ENCODE results near the gene MTX2. TPM values are rescaled to one million over a fixed set of nuclear protein-coding genes. Genes with fewer than 3 reads are reported as not detected.

Gene MTX2
- total RNA-seq, 2 donors from 2014 or later: 34.1 to 42.3 TPM

DNA sequence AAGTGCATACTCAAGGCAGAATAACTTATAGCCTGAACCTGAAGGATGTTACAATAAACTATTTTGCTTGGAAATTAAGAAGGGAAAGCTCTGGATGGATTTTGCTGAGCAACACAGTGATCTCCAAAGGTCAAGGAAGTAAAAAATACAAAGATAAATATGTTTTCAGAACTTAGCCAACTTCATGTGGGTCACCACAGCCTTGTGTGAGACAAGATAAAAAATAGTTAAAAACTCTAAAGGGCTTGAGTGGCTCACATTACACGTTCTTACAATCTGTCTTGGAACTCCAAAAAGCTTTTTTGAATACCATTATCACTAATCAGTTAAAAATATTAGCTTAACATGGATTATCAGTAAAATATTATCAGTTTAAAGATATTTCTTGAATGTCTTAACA, 28.9 kb upstream of the MTX2 start:
- Histone ChIP-seq H3K27ac (ENCODE audit: low read depth, low read length) (no peak overlapping the region), H3K9ac (ENCODE audit: extremely low read depth, low read length, poor library complexity, severe bottlenecking) (no peak overlapping the region), H3K27me3 (ENCODE audit: control insufficient read depth, insufficient read depth, low read length, poor library complexity, severe bottlenecking) (no peaks in the 10 kb centered on the region), H3K4me3 (ENCODE audit: low read length) (no peak overlapping the region), H3K9me3 (ENCODE audit: control insufficient read depth, low read length) (no peaks in the 10 kb centered on the region), H3K36me3 (ENCODE audit: control insufficient read depth, insufficient read depth, low read length) (no peaks in the 10 kb centered on the region), H3K4me1 (ENCODE audit: control insufficient read depth, insufficient read depth, low read length) (no peaks in the 10 kb centered on the region)
- WGBS, 2 experiments (ENCODE audit: insufficient coverage in 1 of 2, insufficient read length in 1 of 2): 69% methylated on average over 1 of the region's 1 CpG; no CpG with 5 or more reads in 1 of the 2 experiments
- TF ChIP-seq, protein P1, sequence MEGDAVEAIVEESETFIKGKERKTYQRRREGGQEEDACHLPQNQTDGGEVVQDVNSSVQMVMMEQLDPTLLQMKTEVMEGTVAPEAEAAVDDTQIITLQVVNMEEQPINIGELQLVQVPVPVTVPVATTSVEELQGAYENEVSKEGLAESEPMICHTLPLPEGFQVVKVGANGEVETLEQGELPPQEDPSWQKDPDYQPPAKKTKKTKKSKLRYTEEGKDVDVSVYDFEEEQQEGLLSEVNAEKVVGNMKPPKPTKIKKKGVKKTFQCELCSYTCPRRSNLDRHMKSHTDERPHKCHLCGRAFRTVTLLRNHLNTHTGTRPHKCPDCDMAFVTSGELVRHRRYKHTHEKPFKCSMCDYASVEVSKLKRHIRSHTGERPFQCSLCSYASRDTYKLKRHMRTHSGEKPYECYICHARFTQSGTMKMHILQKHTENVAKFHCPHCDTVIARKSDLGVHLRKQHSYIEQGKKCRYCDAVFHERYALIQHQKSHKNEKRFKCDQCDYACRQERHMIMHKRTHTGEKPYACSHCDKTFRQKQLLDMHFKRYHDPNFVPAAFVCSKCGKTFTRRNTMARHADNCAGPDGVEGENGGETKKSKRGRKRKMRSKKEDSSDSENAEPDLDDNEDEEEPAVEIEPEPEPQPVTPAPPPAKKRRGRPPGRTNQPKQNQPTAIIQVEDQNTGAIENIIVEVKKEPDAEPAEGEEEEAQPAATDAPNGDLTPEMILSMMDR (conservative IDR thresholded peaks at IDR 0.05): no peak
- Mint-ChIP-seq H3K4me3 (no peak overlapping the region), H3K27me3 (ENCODE audit: insufficient read depth) (peaks cover 2% of the 10 kb centered on the region), H3K36me3 (ENCODE audit: low read depth) (no peaks in the 10 kb centered on the region), H3K27ac (no peak overlapping the region), H3K9me3 (no peaks in the 10 kb centered on the region), H3K4me1 (no peaks in the 10 kb centered on the region)
- DNase-seq: no peak

DNA sequence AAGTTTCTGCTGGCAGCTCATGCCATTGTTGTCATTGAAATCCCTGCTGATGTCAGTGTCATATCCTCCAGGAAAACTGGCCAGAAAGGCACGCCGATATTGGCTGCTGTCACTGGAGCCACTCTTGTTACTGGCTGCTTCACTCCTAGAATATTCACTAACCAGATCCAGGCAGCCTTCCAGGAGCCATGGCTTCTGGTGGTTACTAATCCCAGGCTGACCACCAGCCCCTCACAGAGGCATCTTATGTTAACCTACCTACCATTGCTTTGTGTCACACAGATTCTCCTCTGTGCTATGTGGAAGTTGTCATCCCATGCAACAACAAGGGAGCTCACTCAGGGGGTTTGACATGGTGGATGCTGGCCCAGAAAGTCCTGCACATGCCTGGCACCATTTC, 27.0 kb upstream of the MTX2 start:
- H3K36me3 Mint-ChIP-seq (ENCODE audit: low read depth): no peaks in the 10 kb centered on the region

DNA sequence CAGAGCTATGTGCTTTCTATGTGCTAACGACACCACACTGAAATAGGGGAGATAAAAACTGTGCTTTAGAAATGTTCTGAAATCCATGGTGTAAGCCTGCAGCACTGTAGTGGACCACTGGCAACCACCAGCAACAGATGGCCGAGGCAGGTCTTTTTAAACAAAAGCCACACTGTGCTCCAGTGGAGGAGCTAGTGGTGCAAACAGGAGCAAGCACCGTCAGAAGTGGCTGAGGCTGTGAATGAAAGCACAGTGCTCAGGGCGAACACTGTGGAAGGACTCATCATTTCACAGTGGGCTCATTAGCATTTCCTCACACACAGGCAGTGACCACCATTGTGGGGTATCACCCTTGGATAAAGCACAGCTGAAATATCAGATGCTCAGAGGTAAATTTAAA, 22.9 kb upstream of the MTX2 start:
- TF ChIP-seq, protein P1 (conservative IDR thresholded peaks at IDR 0.05): no peak
- Mint-ChIP-seq H3K27ac (no peak overlapping the region), H3K4me1 (peaks cover 3% of the 10 kb centered on the region), H3K4me3 (no peak overlapping the region), H3K27me3 (ENCODE audit: insufficient read depth) (peaks cover 11% of the 10 kb centered on the region), H3K9me3 (peaks cover 10% of the 10 kb centered on the region), H3K36me3 (ENCODE audit: low read depth) (no peaks in the 10 kb centered on the region)
- H3K27me3 ChIP-seq (ENCODE audit: control insufficient read depth, insufficient read depth, low read length, poor library complexity, severe bottlenecking): no peaks in the 10 kb centered on the region
- peaks cover 9% of the 10 kb centered on the region for H3K9me3 ChIP-seq (ENCODE audit: control insufficient read depth, low read length)
- 83% methylated on average over 4 of the region's 4 CpGs for WGBS, 2 experiments (ENCODE audit: insufficient coverage in 1 of 2, insufficient read length in 1 of 2)
- H3K27ac ChIP-seq (ENCODE audit: low read depth, low read length): no peak overlapping the region
- H3K4me3 ChIP-seq (ENCODE audit: low read length): no peak overlapping the region
- H3K4me1 ChIP-seq (ENCODE audit: control insufficient read depth, insufficient read depth, low read length): no peaks in the 10 kb centered on the region
- no peaks in the 10 kb centered on the region for H3K36me3 ChIP-seq (ENCODE audit: control insufficient read depth, insufficient read depth, low read length)
- H3K9ac ChIP-seq (ENCODE audit: extremely low read depth, low read length, poor library complexity, severe bottlenecking): no peak overlapping the region
- no peak for DNase-seq

More for the DNA sequence above, 27.0 kb upstream of the MTX2 start:
- 89 to 100% methylated on average over 2 of the region's 2 CpGs for WGBS, 2 experiments (ENCODE audit: insufficient coverage in 1 of 2, insufficient read length in 1 of 2)
- no peak overlapping the region for H3K4me3 Mint-ChIP-seq
- peaks cover 2% of the 10 kb centered on the region for H3K27me3 Mint-ChIP-seq (ENCODE audit: insufficient read depth)
- no peak for DNase-seq
- Histone ChIP-seq H3K4me1 (ENCODE audit: control insufficient read depth, insufficient read depth, low read length) (no peaks in the 10 kb centered on the region), H3K4me3 (ENCODE audit: low read length) (no peak overlapping the region), H3K27ac (ENCODE audit: low read depth, low read length) (no peak overlapping the region), H3K9me3 (ENCODE audit: control insufficient read depth, low read length) (no peaks in the 10 kb centered on the region), H3K36me3 (ENCODE audit: control insufficient read depth, insufficient read depth, low read length) (no peaks in the 10 kb centered on the region), H3K9ac (ENCODE audit: extremely low read depth, low read length, poor library complexity, severe bottlenecking) (no peak overlapping the region), H3K27me3 (ENCODE audit: control insufficient read depth, insufficient read depth, low read length, poor library complexity, severe bottlenecking) (no peaks in the 10 kb centered on the region)
- no peak overlapping the region for H3K27ac Mint-ChIP-seq
- TF ChIP-seq, protein P1 (conservative IDR thresholded peaks at IDR 0.05): no peak
- H3K9me3 Mint-ChIP-seq: no peaks in the 10 kb centered on the region
- no peaks in the 10 kb centered on the region for H3K4me1 Mint-ChIP-seq

All from endodermal cell (in vitro differentiated cells).